Transverse colon (tissue), 3 donors: Measurements from ENCODE around the gene ADGRG3.

ENCODE experiments used
- POLR2A ChIP-seq: fragments of 450-650 bp; IDR thresholded peaks from one replicate; pipeline ENCODE4 v1.6.1; 2016; ENCODE audit warnings: antibody characterized with exemption, mild to moderate bottlenecking, moderate library complexity
- TF ChIP-seq, protein P1 (sequence below), 5 experiments: fragments of 200-600 bp in 3 of 5; fragments of 450-650 bp in 2 of 5; sonication (generic) in 3 of 5; IDR thresholded peaks; 1 replicate in 2 of 5; 2 replicates in 3 of 5; pipeline ENCODE4 v1.5.1; 2016 to 2017; ENCODE audit warnings: antibody characterized with exemption in 5 of 5, inconsistent platforms in 3 of 5, mild to moderate bottlenecking in 2 of 5, moderate library complexity in 1 of 5

GRCh38 chr16:57736419-57737351 lies 68.6 kb downstream of the ADGRG3 start:
- TF ChIP-seq, protein P1, sequence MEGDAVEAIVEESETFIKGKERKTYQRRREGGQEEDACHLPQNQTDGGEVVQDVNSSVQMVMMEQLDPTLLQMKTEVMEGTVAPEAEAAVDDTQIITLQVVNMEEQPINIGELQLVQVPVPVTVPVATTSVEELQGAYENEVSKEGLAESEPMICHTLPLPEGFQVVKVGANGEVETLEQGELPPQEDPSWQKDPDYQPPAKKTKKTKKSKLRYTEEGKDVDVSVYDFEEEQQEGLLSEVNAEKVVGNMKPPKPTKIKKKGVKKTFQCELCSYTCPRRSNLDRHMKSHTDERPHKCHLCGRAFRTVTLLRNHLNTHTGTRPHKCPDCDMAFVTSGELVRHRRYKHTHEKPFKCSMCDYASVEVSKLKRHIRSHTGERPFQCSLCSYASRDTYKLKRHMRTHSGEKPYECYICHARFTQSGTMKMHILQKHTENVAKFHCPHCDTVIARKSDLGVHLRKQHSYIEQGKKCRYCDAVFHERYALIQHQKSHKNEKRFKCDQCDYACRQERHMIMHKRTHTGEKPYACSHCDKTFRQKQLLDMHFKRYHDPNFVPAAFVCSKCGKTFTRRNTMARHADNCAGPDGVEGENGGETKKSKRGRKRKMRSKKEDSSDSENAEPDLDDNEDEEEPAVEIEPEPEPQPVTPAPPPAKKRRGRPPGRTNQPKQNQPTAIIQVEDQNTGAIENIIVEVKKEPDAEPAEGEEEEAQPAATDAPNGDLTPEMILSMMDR (IDR thresholded peaks at IDR 0.05) = peak in 2 of 5 experiments; percentile 48 to 53
- peak; percentile 13 for TF ChIP-seq POLR2A
